Measurements from ENCODE around the gene OR7C1. TPM values are rescaled to one million over a fixed set of nuclear protein-coding genes. Genes with fewer than 3 reads are reported as not detected.

The OR7C1 gene
- total RNA-seq, result not detected in 2 replicates

GRCh38 chr19:14835011-14835410 lies at the start of gene OR7C1, which contains the start of gene OR7A5:
Gene OR7C1, minus strand, starts transcription at chr19:14835185. Its CDS starts 35,049 bp downstream, at chr19:14800136.
Gene OR7A5, minus strand, starts transcription at chr19:14835185. Its CDS starts 6,944 bp downstream, at chr19:14828241.

DNA sequence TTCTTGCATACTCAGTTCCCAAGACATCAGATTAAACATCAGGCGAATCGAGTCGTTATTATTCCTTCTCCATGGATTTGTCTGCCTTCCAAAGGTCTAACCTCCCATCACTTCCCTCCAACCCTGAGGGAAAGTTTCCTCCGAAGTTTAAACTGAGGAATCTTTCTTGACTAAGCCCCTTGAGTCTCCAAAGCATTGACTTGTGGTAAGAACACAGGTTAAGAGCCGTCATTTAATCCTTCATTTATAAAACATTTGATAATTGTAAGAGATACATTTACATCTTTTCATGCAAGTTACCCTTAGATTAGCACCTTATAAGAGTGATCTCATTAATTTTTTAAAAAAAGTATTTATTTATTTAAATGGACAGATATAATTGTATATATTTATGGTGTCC lies 13.8 kb upstream of the OR7C1 start, which contains the start of gene OR7A10:
OR7A10 (minus strand) TSS at position 101 of the 400 bp plus-strand sequence. CDS start 7,045 bp downstream, outside the sequence.

GRCh38 chr19:14778110-14778845 lies 56.7 kb downstream of the OR7C1 start, which contains the start of gene ADGRE2:
Gene ADGRE2, minus strand, starts transcription at chr19:14778560. Its CDS starts 1,804 bp downstream, at chr19:14776756.

Other genes starting within 250 kb of the OR7C1 start
- not detected in 2 replicates for gene ADGRE3, start 160.3 kb downstream of the OR7C1 start, total RNA-seq
- 5.7 and 15.8 TPM in 2 replicates for gene ZNF333, start 145.1 kb downstream of the OR7C1 start, total RNA-seq
- 0.06 TPM in 1 of 2 replicates, not detected in the other for gene ADGRE2, start 56.6 kb downstream of the OR7C1 start, total RNA-seq
- not detected in 2 replicates for gene OR7A5, start within 50 bp of the OR7C1 start, total RNA-seq
- not detected in 2 replicates for gene OR7A10, start 13.7 kb upstream of the OR7C1 start, total RNA-seq
- gene OR7A17, start 50.9 kb upstream of the OR7C1 start, total RNA-seq, result 0.16 TPM in 1 of 2 replicates, not detected in the other
- not detected in 2 replicates for gene OR7C2, start 106.3 kb upstream of the OR7C1 start, total RNA-seq
- not detected in 2 replicates for gene SLC1A6, start 144.7 kb upstream of the OR7C1 start, total RNA-seq
- not detected in 2 replicates for gene CASP14, start 214.3 kb upstream of the OR7C1 start, total RNA-seq
- gene OR1I1, start 247.0 kb upstream of the OR7C1 start, total RNA-seq, result not detected in 2 replicates